ENCODE data around the gene STK32A.

STK32A gene

GRCh38 chr5:147427521-147428401 lies 192.9 kb downstream of the STK32A start:
- no peak for DNase-seq

GRCh38 chr5:147430628-147431027 lies 195.8 kb downstream of the STK32A start:
- no peak for DNase-seq

GRCh38 chr5:147431586-147431985 lies 196.8 kb downstream of the STK32A start:
- no peak for DNase-seq

GRCh38 chr5:147432323-147432722 lies 197.5 kb downstream of the STK32A start:
- DNase-seq, result no peak

- DNase-seq, result no peak
Observed at GRCh38 chr5:147434049-147434448, 199.2 kb downstream of the STK32A start.

- DNase-seq, result no peak
Observed at GRCh38 chr5:147436596-147436995, 201.8 kb downstream of the STK32A start.

GRCh38 chr5:147437161-147437596 lies 202.4 kb downstream of the STK32A start:
- no peak for DNase-seq
